ENCODE results near the gene CCDC51. TPM values are rescaled to one million over a fixed set of nuclear protein-coding genes. Genes with fewer than 3 reads are reported as not detected.

The CCDC51 gene
- total and polyA plus RNA-seq, 9 of the 15 experiments (the other 6 are each of a cell fraction or from before 2014, with no cell fraction given): 6.5 to 18.6 (median 15.7) TPM

GRCh38 chr3:48426401-48426909 lies 13.5 kb downstream of the CCDC51 start (continued):
- no peak for TF ChIP-seq NKRF (IDR thresholded peaks at IDR 0.05; ENCODE audit: borderline replicate concordance)

GRCh38 chr3:48425281-48425812 lies 14.6 kb downstream of the CCDC51 start:
- Histone ChIP-seq H3K9ac (ENCODE audit: insufficient read depth in 1 of 2, low read depth in 2 of 2, low read length in 2 of 2) (peak overlapping the region in 1 of 2 experiments; percentile 83; a peak in 2 of 4 replicates), H3K4me3 (no peak overlapping the region), H3K4me2 (ENCODE audit: insufficient read depth, low read length) (no peak overlapping the region), H3K9me1 (ENCODE audit: control insufficient read depth, insufficient read depth, low read length) (no peaks in the 10 kb centered on the region), H3K79me2 (ENCODE audit: control insufficient read depth, insufficient read depth, low read length) (no peaks in the 10 kb centered on the region; the same call in 2 of the 3 replicates), H3K27me3 (ENCODE audit: control insufficient read depth in 2 of 2, insufficient read depth in 2 of 2, low read length in 2 of 2) (no peaks in the 10 kb centered on the region), H4K20me1 (replicated peaks; ENCODE audit: control insufficient read depth, insufficient read depth, low read length) (no peaks in the 10 kb centered on the region), H2AFZ (ENCODE audit: low read depth, low read length) (no peak overlapping the region), H3K27ac (ENCODE audit: extremely low read depth, low read depth, low read length) (no peak overlapping the region), H3K36me3 (ENCODE audit: control insufficient read depth, insufficient read depth, low read length) (no peaks in the 10 kb centered on the region), H3K4me1 (replicated peaks in 1 of 2; ENCODE audit: control insufficient read depth in 2 of 2, insufficient read depth in 2 of 2, low read length in 2 of 2) (peaks cover 3 to 47% of the 10 kb centered on the region in 2 experiments; a peak in 4 of 5 replicates), H3K9me3 (replicated peaks; ENCODE audit: control insufficient read depth, insufficient read depth, low read depth, low read length) (no peaks in the 10 kb centered on the region)
- in situ Hi-C loops (cut with MboI): no loop called here
- WGBS (ENCODE audit: insufficient coverage, low coverage, missing lambda C conversion rate): 36% methylated on average over 4 of the region's 13 CpGs
- ATAC-seq: no peak
- POLR2A ChIA-PET: no interaction called here
- BruUV-seq (replicated peaks): no TSS peak
- intact Hi-C loops (cut with micrococcal nuclease): no loop called here
- no peak for FAIRE-seq
- peak in 1 of 4 experiments; percentile 18 for DNase-seq (ENCODE audit: extremely low read depth in 1 of 4, low spot score in 3 of 4)
- CTCF ChIA-PET (ENCODE audit: low intra/inter-chr PET ratio): no interaction called here
- no peak for TF ChIP-seq NELFE (IDR thresholded peaks at IDR 0.05; ENCODE audit: insufficient read depth, insufficient read length)
- TF ChIP-seq ZC3H11A (IDR thresholded peaks at IDR 0.05; ENCODE audit: low read depth, low read length): no peak
- TF ChIP-seq MGA (IDR thresholded peaks at IDR 0.05): peak; percentile 49; the same call in 1 of the 2 replicates

Data from K562 (cell line).